ENCODE results near the gene CADPS2.

Gene CADPS2

DNA sequence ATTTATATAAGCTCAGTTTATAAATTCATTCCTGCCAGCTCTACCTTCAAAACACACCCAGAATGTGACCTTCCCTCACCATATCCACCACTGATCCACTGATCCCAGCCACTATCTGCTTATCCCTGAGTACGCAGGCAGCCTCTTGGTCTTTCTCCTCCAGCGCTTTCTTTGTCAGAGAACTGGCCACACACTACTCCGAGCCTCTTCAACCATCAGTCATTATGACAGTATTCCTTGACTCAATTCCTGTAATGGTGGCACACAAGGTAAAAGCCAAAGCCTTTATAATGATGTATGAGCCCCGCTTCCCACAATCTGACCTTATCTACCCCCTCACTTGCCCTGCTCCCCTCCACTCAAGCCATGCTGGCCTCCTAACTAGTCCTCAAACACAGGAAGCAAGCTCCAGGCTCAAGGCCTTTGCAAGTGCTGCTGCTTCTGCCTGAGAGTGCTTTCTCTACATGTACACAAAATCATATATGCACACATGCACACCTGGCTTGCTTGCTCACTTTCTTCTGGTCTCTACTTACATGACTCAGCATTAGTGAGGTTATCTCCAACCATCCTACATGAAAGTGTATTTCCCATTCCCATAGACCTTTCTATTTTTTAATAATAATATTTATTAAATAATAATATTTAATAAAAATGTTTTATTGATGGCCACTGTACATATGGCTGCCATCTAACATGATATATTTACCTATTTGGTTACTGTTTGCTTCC is 431.3 kb downstream of the CADPS2 start:
- 90% methylated on average over 4 of the region's 4 CpGs for WGBS
- no peaks in the 10 kb centered on the region for H3K36me3 ChIP-seq (ENCODE audit: insufficient read depth, low read length)

DNA sequence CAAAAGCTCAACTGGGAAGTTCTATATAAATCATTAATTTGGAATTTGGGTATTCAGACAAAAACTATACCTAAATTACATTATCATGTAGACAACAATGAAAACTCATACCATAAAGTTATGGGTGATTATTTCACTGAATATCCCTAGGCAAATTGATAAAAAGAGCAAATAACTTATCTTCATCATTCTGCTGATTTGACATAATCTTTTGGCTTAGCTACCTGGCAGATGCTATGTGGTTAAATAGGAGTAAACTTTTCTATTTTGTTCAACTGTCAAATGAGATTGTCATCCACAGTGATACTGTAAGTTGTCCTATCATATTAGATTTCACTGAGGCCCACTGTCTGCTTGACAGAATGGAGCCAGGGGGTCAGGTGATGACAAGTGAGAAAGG is 432.8 kb downstream of the CADPS2 start:
- Histone ChIP-seq H3K4me3 (ENCODE audit: low read length) (no peak overlapping the region), H3K27ac (ENCODE audit: low read depth, low read length) (no peak overlapping the region), H3K4me1 (ENCODE audit: insufficient read depth, low read length) (peaks cover 35% of the 10 kb centered on the region), H3K9ac (ENCODE audit: low read depth, low read length) (no peak overlapping the region), H3K36me3 (ENCODE audit: insufficient read depth, low read length) (no peaks in the 10 kb centered on the region), H3K9me3 (ENCODE audit: insufficient read depth, low read depth, low read length) (no peaks in the 10 kb centered on the region), H3K27me3 (ENCODE audit: insufficient read depth, low read length) (no peaks in the 10 kb centered on the region)

More for the DNA sequence above, 431.3 kb downstream of the CADPS2 start:
- H3K9me3 ChIP-seq (ENCODE audit: insufficient read depth, low read depth, low read length), result no peaks in the 10 kb centered on the region
- no peak overlapping the region for H3K27ac ChIP-seq (ENCODE audit: low read depth, low read length)
- H3K4me3 ChIP-seq (ENCODE audit: low read length), result no peak overlapping the region
- peaks cover 20% of the 10 kb centered on the region for H3K4me1 ChIP-seq (ENCODE audit: insufficient read depth, low read length)
- H3K27me3 ChIP-seq (ENCODE audit: insufficient read depth, low read length), result no peaks in the 10 kb centered on the region
- H3K9ac ChIP-seq (ENCODE audit: low read depth, low read length), result no peak overlapping the region

DNA sequence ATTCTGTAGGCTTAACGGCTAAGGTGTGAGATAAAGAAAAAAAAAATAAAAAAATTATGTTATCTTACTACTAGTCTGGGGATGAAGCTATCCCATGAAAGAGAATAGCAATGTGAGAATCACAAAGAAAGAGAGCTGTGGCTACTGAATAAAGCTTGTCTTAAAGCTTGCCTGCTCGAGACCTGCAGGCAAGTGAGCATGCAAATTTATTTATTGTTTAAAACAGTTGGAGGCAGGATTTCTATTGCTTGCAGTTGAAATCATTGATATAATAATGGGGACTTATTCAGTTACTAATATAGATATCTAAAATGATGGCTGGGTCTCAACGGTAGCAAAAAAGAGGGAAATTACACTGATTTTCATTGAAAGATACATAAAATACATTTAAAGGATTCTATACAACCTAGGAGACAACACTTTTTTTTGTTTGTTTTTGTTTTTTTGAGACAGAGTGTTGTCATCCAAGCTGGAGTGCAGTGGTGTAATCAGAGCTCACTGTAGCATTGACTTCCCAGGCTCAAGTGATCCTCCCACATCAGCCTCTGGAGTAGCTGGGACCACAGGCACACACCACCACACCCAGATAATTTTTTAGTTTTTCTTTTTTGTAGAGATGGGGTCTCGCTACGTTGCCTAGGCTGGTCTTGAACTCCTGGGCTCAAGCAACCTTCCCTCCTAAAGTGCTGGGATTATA is 437.2 kb downstream of the CADPS2 start:
- Histone ChIP-seq H3K4me1 (ENCODE audit: insufficient read depth, low read length) (peaks cover 22% of the 10 kb centered on the region), H3K27ac (ENCODE audit: low read depth, low read length) (peak overlapping the region; percentile 83), H3K27me3 (ENCODE audit: insufficient read depth, low read length) (no peaks in the 10 kb centered on the region), H3K36me3 (ENCODE audit: insufficient read depth, low read length) (peaks cover 2% of the 10 kb centered on the region; the same call in 1 of the 2 replicates), H3K9ac (ENCODE audit: low read depth, low read length) (no peak overlapping the region), H3K4me3 (ENCODE audit: low read length) (no peak overlapping the region), H3K9me3 (ENCODE audit: insufficient read depth, low read depth, low read length) (peaks cover 12% of the 10 kb centered on the region)
- WGBS, result 65% methylated on average over 4 of the region's 5 CpGs

DNA sequence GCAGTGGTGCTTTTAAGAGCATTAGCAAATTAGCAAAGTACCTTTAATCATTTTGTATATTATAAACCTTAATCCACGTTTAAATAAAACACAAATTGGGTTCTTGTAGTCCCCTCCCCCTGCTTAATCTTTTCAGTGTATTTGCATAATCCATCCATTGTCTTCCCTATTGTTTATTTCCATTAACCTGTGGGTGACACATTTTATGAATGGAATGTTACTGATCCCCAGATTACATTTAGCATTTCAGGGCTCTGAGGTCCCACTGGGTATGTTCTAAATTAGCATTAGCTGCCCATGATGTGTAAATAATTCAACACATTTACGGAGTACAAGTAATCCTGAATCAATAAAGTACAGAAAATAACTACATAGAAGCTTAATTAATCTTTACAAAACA is 443.3 kb downstream of the CADPS2 start:
- Histone ChIP-seq H3K4me3 (ENCODE audit: low read length) (0 out of 2 replicates have a peak overlapping the region, but pooled peaks have one; percentile 9), H3K27ac (ENCODE audit: low read depth, low read length) (peak overlapping the region; percentile 84), H3K27me3 (ENCODE audit: insufficient read depth, low read length) (no peaks in the 10 kb centered on the region), H3K9ac (ENCODE audit: low read depth, low read length) (no peak overlapping the region), H3K36me3 (ENCODE audit: insufficient read depth, low read length) (peaks cover 3% of the 10 kb centered on the region; the same call in 1 of the 2 replicates), H3K9me3 (ENCODE audit: insufficient read depth, low read depth, low read length) (peaks cover 14% of the 10 kb centered on the region), H3K4me1 (ENCODE audit: insufficient read depth, low read length) (peaks cover 53% of the 10 kb centered on the region)
- 20% methylated on average over 1 of the region's 2 CpGs for WGBS

DNA sequence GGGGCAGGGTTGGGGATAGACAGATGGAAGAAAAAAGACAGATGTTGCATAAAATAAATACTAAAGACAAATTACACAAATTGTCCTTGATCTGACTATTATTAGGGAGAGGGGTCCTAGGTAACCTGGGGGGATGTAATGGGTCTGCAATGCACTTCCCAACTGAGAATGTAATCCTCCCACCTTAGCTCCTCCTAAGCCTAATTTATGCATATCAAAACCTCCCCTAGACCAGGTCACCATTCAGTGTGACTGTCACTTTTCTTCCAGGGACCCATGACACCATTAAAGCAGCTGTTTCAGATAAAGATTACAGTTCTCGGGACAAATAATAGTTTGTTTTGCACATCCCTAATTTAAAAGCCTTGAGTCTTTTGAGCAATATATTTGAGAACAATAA is 447.8 kb downstream of the CADPS2 start:
- Histone ChIP-seq H3K36me3 (ENCODE audit: insufficient read depth, low read length) (no peaks in the 10 kb centered on the region), H3K4me1 (ENCODE audit: insufficient read depth, low read length) (peaks cover 80% of the 10 kb centered on the region), H3K4me3 (ENCODE audit: low read length) (peak overlapping the region; percentile 36), H3K9me3 (ENCODE audit: insufficient read depth, low read depth, low read length) (no peaks in the 10 kb centered on the region), H3K27ac (ENCODE audit: low read depth, low read length) (peak overlapping the region; percentile 86), H3K27me3 (ENCODE audit: insufficient read depth, low read length) (no peaks in the 10 kb centered on the region), H3K9ac (ENCODE audit: low read depth, low read length) (peak overlapping the region; percentile 48; the same call in 1 of the 2 replicates)
- 38% methylated on average over 1 of the region's 1 CpG for WGBS

DNA sequence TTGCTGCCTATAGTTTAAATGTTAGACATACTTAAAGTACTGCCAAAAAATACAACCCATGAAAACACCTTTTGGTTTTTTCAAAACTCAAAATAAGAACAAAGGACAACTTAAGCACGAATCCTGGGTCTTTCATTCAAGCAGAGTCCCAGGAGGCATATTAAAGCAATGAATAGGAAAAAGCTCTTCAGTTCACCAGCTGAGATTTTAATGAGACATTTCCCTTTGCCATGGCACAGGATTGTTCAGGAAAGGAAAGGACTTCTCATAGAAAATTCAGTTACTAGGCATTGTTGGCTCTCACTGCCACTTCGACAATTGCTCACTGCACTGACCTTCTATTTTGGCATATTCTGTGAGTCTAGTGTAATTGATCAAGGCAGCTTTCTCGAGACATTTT is 448.3 kb downstream of the CADPS2 start:
- H3K27me3 ChIP-seq (ENCODE audit: insufficient read depth, low read length), result no peaks in the 10 kb centered on the region
- no peaks in the 10 kb centered on the region for H3K36me3 ChIP-seq (ENCODE audit: insufficient read depth, low read length)
- H3K9me3 ChIP-seq (ENCODE audit: insufficient read depth, low read depth, low read length), result no peaks in the 10 kb centered on the region
- peaks cover 75% of the 10 kb centered on the region for H3K4me1 ChIP-seq (ENCODE audit: insufficient read depth, low read length)
- H3K9ac ChIP-seq (ENCODE audit: low read depth, low read length), result peak overlapping the region; percentile 48; the same call in 1 of the 2 replicates
- peak overlapping the region; percentile 86 for H3K27ac ChIP-seq (ENCODE audit: low read depth, low read length)
- H3K4me3 ChIP-seq (ENCODE audit: low read length), result peak overlapping the region; percentile 36
- 0% methylated on average over 1 of the region's 3 CpGs for whole genome bisulfite sequencing

DNA sequence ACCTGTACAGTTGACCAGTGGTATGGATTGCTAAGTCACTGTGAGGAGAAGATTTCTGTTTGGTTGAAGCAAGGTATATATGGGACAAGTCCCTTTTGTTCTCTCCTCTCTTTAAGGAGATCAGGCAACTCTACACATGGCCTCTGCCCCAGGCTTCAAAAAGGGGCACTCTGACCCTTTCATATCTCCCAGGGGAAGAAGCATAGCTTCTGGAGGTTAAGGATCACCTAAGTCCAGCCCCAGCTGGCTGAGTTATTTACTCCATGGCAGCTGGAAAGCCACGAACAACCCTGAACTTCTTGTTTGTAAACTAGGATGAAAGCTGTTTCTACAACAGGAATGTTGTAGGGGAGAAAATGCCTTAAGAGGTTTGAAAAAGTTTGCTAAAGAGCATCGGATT is 452.5 kb downstream of the CADPS2 start:
- Histone ChIP-seq H3K9me3 (ENCODE audit: insufficient read depth, low read depth, low read length) (no peaks in the 10 kb centered on the region), H3K27me3 (ENCODE audit: insufficient read depth, low read length) (no peaks in the 10 kb centered on the region), H3K9ac (ENCODE audit: low read depth, low read length) (no peak overlapping the region), H3K36me3 (ENCODE audit: insufficient read depth, low read length) (no peaks in the 10 kb centered on the region), H3K4me3 (ENCODE audit: low read length) (no peak overlapping the region), H3K4me1 (ENCODE audit: insufficient read depth, low read length) (peaks cover 60% of the 10 kb centered on the region), H3K27ac (ENCODE audit: low read depth, low read length) (no peak overlapping the region)
- WGBS, result 58% methylated on average over 2 of the region's 2 CpGs

DNA sequence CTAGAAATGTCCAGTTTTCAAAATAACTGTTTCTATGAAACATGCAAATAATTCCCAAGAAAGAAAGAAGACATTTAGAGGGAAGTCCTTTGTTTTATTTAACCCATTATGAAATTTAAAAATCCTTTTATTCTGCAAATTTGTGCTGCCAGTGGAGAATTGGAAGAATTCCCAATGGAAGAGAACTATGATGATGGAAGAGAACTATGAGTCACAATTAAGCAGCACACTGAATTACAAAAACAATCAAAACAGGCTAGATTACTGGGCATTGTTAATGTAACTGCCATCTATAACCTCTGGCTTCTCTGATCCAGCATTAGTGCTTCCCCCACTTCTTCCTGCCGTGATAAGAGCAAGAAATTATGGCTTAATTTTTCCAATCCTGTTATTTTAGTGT is 455.6 kb downstream of the CADPS2 start:
- no peak overlapping the region for H3K9ac ChIP-seq (ENCODE audit: low read depth, low read length)
- H3K27me3 ChIP-seq (ENCODE audit: insufficient read depth, low read length), result no peaks in the 10 kb centered on the region
- H3K4me3 ChIP-seq (ENCODE audit: low read length), result no peak overlapping the region
- no peaks in the 10 kb centered on the region for H3K36me3 ChIP-seq (ENCODE audit: insufficient read depth, low read length)
- no CpG with 5 or more reads among the region's 1 CpG for WGBS
- no peaks in the 10 kb centered on the region for H3K9me3 ChIP-seq (ENCODE audit: insufficient read depth, low read depth, low read length)
- H3K27ac ChIP-seq (ENCODE audit: low read depth, low read length), result 0 out of 2 replicates have a peak overlapping the region, but pooled peaks have one; percentile 13
- H3K4me1 ChIP-seq (ENCODE audit: insufficient read depth, low read length), result peaks cover 32% of the 10 kb centered on the region

DNA sequence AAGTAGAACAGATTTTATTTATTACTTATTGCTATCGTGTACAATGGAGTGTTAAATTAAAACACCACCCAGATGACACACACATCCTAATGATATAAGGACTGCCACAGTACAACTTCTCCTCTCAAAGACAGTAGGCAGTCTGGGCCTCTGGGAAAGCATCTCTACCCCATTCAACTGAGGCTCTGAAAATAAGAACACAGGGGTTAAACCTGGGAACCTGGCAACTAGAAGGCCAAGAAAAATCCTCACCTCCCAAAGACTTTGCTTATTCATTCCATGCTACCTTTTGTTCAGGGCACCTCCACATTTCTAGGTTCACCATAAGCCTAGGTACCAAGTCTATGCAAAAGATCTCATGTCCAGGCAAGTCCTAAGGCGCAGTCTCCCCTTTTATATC is 456.3 kb downstream of the CADPS2 start:
- Histone ChIP-seq H3K9ac (ENCODE audit: low read depth, low read length) (no peak overlapping the region), H3K27me3 (ENCODE audit: insufficient read depth, low read length) (no peaks in the 10 kb centered on the region), H3K36me3 (ENCODE audit: insufficient read depth, low read length) (no peaks in the 10 kb centered on the region), H3K4me1 (ENCODE audit: insufficient read depth, low read length) (peaks cover 30% of the 10 kb centered on the region), H3K27ac (ENCODE audit: low read depth, low read length) (peak overlapping the region; percentile 42; the same call in 1 of the 2 replicates), H3K4me3 (ENCODE audit: low read length) (no peak overlapping the region), H3K9me3 (ENCODE audit: insufficient read depth, low read depth, low read length) (no peaks in the 10 kb centered on the region)
- 100% methylated on average over 1 of the region's 2 CpGs for WGBS

DNA sequence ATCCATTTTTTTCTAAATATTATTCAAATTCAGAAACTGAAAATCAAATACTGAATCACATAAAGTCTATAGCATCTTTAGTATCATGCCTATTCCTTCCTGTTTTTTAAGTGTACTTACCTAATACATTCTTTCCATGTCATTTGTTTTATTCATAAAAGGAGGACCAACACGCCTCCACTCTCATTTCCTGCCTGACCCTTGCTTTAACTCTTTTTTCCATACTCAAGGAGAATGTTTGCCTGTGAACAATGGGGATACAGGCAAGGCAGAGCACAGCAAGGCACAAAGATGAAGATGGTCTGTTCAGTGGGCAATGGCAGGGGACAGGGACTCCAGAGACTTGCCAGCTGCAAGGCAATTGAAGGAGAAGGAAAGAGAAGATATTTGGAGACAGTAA is 460.5 kb downstream of the CADPS2 start:
- H3K4me3 ChIP-seq (ENCODE audit: low read length), result no peak overlapping the region
- H3K4me1 ChIP-seq (ENCODE audit: insufficient read depth, low read length), result peaks cover 14% of the 10 kb centered on the region
- H3K27ac ChIP-seq (ENCODE audit: low read depth, low read length), result no peak overlapping the region
- no peaks in the 10 kb centered on the region for H3K36me3 ChIP-seq (ENCODE audit: insufficient read depth, low read length)
- H3K27me3 ChIP-seq (ENCODE audit: insufficient read depth, low read length), result no peaks in the 10 kb centered on the region
- no peaks in the 10 kb centered on the region for H3K9me3 ChIP-seq (ENCODE audit: insufficient read depth, low read depth, low read length)
- no peak overlapping the region for H3K9ac ChIP-seq (ENCODE audit: low read depth, low read length)
- WGBS, result 100% methylated on average over 1 of the region's 1 CpG

DNA sequence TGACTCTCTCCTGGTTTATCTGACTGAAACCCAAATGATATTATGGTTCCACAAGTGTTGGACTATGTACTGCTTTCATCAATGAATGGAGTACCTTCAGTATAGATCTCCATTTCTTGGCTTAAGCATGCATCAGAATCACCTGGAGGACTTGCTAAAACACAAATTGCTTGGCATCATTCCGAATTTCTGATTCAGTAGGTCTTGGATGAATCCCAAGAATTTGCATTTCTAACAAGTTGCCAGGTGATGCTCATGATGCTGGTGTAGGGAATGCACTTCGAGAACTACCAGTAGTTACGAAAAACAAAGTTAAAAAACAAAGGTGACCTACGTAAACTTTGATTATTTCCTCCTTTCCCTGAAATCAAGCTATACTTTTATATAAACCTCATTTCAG is 462.7 kb downstream of the CADPS2 start:
- Histone ChIP-seq H3K4me1 (ENCODE audit: insufficient read depth, low read length) (no peaks in the 10 kb centered on the region), H3K27ac (ENCODE audit: low read depth, low read length) (no peak overlapping the region), H3K27me3 (ENCODE audit: insufficient read depth, low read length) (no peaks in the 10 kb centered on the region), H3K4me3 (ENCODE audit: low read length) (no peak overlapping the region), H3K9ac (ENCODE audit: low read depth, low read length) (no peak overlapping the region), H3K9me3 (ENCODE audit: insufficient read depth, low read depth, low read length) (no peaks in the 10 kb centered on the region), H3K36me3 (ENCODE audit: insufficient read depth, low read length) (no peaks in the 10 kb centered on the region)
- WGBS, result 95% methylated on average over 4 of the region's 4 CpGs

Data from HUES64 (cell line).